NCI-H510A (cell line): ENCODE results near the gene PAQR6.
A peak's percentile ranks its signal among the peaks of the same experiment; 100 is the strongest.
"Not testable (repeated sequence)": the region's sequence is repeated elsewhere in the genome, so short reads cannot be mapped to it uniquely, and the experiment has no call there.

ENCODE experiments used
- DNase-seq: peaks from one replicate; lab custom pipeline; 2025; lab: John Stamatoyannopoulos, UW

The PAQR6 gene

DNA sequence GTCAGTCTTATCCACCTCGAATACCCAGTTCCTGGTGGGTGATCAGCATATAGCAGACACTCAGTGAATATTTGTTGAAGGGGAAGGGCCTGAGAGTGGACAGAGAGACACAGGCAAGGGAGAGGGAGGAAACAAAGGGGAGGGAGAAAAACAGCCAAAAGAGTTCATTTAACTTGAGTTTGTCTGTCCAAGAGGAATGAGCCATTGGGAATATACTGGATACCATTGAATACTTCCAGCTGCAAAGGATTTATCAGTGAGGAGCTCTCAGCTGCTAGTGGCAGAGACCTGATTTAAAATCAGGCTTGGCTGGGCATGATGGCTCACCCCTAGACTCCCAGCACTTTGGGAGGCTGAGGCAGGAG lies 17.4 kb downstream of the PAQR6 start:
- DNase-seq: no peak

DNA sequence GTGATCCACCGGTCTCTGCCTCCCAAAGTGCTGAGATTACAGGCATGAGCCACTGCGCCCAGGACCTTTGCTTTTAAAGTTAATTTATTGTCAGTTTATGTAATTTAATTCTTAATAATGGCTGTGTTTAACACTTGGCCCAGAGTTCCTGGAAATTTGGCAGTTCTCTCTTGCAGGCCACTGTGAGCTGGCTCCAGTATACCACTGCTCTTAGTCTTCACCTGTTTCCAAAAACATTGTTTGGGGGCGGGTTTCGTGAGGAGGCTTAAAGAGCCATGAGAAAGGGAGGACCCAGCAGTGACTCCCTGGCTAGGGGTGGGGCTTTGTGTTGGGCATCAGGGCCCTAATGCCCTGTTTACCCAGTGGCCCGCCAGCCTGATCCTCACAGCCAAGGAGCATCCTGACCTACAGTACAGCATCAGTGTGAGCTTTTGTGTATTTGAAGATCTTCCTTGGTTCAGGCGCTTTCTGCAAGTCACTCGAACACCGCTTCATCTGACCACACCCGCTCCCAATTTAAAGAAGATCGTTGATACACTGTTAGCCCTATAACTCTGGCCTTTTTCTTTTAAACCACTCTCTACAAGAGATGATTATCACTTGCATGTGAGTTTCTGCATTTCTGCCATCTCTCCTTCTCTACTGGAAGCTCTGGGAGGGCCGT lies 17.9 kb downstream of the PAQR6 start:
- no peak for DNase-seq

DNA sequence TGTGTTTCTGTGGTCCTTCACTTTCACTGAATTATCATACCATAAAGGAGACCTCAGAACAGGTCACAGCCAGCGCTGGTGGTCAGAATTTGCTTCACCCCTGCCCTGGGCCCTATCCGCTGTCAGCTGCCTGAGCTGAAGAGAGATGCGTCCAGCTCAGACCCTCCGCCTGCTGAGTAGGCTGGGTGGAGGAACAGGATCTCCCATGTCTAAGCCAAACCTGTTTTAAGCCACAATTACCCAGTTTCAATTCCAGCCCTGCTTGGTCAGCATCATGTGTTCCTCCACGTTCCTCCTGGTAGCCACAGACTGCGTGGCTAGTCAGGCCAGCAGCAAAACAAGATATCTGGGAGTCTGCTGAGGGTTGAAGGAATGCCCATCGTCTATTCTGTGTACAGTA lies 19.4 kb downstream of the PAQR6 start:
- DNase-seq: no peak

DNA sequence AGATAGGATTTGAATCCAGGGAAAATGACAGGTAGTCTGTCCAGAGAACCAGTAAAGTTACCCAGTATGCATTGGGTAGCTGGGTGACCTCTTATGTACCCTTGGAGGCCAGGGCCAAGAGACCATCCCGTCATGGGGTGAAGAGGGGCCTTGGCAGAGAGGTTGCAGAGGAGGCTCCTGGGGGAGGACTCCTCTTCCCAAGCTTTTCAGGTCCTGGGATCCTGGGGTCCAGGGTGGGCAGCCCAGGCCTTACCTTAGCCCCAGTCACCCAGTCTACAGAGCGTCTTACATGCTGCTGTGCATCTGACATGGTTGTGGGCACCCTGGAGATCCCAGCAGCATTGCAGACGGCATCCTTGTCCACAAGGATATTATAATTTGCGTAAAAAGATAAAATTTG lies 21.1 kb downstream of the PAQR6 start:
- DNase-seq: no peak

GRCh38 chr1:156226116-156226538 lies 21.7 kb downstream of the PAQR6 start:
- no peak for DNase-seq

GRCh38 chr1:156225677-156226014 lies 22.2 kb downstream of the PAQR6 start:
- no peak for DNase-seq

DNA sequence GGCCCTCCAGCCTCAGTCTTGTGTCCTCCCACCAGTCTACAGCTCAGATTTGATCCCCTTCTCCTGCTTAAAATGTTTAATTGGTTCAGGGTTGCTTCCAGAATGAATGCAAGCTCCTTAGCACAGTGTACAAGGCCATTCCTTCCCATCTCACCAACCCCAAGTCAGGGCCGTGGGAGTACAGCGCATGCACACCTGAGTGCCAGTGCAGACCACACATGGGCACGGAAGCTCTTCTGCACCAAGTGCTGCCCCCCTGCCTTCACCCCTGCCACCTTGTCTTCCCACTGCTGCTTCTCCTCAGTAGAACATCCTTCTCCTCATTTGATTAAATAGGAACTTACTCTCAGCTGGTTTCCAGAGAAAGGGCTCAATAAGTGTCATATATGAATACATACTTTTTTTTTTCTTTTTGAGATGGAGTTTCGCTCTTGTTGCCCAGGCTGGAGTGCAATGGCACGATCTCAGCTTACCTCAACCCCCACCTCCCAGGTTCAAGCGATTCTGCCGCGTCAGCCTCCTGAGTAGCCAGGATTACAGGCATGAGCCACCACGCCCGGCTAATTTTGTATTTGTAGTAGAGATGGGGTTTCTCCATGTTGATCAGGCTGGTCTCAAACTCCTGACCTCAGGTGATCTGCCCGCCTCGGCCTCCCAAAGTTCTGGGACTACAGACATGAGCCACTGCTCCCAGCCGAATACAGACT lies 25.7 kb downstream of the PAQR6 start:
- DNase-seq: no peak

DNA sequence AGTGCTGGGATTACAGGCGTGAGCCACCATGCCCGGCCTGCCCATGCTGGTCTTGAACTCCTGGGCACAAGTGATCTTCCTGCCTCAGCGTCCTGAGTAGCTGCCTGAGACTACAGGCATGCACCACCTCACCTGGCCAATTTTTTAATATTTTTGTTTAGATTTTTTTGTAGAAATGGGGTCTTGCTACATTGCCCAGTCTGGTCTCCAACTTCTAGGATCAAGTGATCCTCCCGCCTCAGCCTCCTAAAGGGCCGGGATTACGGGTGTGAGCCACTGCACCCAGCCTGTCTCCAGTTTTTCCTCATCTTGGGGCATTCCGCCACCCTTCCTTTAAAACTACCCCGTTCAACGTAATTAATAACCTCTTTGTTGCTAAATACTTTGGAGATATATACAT lies 27.6 kb downstream of the PAQR6 start:
- DNase-seq: no peak

- DNase-seq: no peak
Measured at GRCh38 chr1:156217871-156218270, 30.0 kb downstream of the PAQR6 start.

- DNase-seq: not testable (repeated sequence)
Measured at GRCh38 chr1:156216361-156217086, 31.3 kb downstream of the PAQR6 start.

DNA sequence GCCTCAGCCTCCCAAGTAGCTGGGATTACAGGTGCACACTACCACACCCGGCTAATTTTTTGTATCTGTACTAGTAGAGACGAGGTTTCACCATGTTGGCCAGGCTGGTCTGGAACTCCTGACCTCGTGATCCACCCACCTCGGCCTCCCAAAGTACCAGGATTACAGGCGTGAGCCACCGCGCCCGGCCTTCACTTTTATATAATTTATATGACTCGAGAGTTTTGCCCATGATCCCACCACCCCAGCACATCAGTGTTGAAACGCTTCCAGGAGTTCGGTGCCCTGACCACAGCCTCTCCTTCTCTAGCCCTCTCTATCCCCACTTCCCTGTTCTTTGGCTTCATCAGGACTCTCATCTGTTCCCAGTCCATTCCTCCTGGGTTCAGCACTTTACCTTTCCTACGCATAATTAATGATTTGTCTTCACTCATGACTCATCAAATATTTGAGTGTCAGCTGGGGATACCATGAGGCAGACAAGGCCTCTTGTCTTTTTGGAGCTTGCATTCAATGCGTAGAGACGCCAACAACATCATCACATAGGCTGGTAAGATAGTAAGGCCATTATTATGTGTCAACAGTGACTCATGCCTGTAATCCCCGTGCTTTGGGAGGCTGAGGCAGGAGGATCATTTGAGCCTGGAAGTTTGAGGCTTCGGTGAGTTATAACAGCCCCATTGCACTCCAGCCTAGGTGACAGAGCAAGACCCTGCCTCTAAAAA lies 33.7 kb downstream of the PAQR6 start:
- no peak for DNase-seq

DNA sequence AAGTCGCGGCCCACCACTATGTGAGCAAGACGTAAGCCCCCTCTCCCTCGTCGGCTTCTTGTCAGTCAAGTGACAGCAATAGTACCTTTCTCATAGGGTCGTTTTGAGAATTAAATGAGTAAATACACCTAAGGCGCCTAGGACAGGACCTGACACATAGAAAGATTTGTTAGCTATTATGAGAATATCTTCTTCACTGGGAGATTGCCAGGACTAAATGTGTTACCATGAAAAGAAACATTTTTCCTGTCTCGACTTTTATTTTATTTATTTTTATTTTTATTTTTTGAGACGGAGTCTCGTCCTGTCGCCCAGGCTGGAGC lies 34.3 kb downstream of the PAQR6 start:
- DNase-seq: no peak

GRCh38 chr1:156212833-156213643 lies 34.8 kb downstream of the PAQR6 start, which contains the start of gene PMF1:
Gene PMF1, plus strand, starts transcription at chr1:156213007. Its CDS starts 9 bp downstream, at chr1:156213016.
- DNase-seq: peak; percentile 97

DNA sequence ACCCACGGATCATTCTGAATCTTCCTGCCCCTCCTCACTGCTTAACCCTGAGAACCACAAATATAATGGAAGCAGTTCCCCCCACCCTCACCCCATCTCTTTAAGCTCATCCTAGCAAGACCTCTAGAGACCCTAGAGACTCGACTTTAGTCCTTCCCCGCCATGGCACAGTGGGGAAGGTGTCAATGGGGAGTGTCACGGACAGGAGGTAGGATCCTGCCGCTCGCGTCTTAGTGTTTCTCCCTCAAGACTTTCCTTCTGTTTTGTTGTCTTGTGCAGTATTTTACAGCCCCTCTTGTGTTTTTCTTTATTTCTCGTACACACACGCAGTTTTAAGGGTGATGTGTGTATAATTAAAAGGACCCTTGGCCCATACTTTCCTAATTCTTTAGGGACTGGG lies 35.7 kb downstream of the PAQR6 start:
- DNase-seq: no peak

- no peak for DNase-seq
Measured at GRCh38 chr1:156211243-156211642, 36.6 kb downstream of the PAQR6 start.

GRCh38 chr1:156204686-156205085 lies 43.2 kb downstream of the PAQR6 start:
- no peak for DNase-seq

- DNase-seq: no peak
Measured at GRCh38 chr1:156203331-156203730, 44.5 kb downstream of the PAQR6 start.

DNA sequence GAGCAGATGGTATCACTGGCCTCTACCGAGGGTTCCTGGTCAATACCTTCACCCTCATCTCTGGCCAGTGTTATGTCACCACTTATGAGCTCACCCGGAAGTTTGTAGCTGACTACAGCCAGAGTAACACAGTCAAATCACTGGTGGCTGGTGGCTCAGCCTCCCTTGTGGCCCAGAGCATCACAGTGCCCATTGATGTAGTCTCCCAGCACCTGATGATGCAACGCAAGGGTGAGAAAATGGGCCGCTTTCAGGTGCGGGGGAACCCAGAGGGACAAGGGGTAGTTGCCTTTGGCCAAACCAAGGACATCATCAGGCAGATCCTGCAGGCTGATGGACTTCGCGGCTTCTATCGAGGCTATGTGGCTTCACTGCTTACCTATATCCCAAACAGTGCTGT lies 47.8 kb downstream of the PAQR6 start:
- DNase-seq: no peak

GRCh38 chr1:156198831-156199349 lies 49.0 kb downstream of the PAQR6 start:
- DNase-seq: no peak

- no peak for DNase-seq
Measured at GRCh38 chr1:156196445-156196844, 51.4 kb downstream of the PAQR6 start.

- no peak for DNase-seq
Measured at GRCh38 chr1:156195853-156196252, 52.0 kb downstream of the PAQR6 start.

GRCh38 chr1:156194300-156194652 lies 53.6 kb downstream of the PAQR6 start:
- DNase-seq: no peak
